Body of pancreas (tissue), 4 donors: ENCODE data around the gene CFAP299.

ENCODE experiments used
- POLR2A ChIP-seq, 3 donors: fragments of 450-650 bp; IDR thresholded peaks; one replicate each; pipeline ENCODE4 v1.6.1; 2016; ENCODE audit warnings: antibody characterized with exemption in 3 of 3, mild to moderate bottlenecking in 2 of 3
- TF ChIP-seq, protein P1 (sequence below), 7 experiments: fragments of 450-650 bp in 4 of 7; fragments of 200-600 bp in 3 of 7; sonication (generic) in 3 of 7; IDR thresholded peaks; one replicate each; pipeline ENCODE4 v1.5.1; 2016 to 2019; ENCODE audit warnings: antibody characterized with exemption in 7 of 7

DNA sequence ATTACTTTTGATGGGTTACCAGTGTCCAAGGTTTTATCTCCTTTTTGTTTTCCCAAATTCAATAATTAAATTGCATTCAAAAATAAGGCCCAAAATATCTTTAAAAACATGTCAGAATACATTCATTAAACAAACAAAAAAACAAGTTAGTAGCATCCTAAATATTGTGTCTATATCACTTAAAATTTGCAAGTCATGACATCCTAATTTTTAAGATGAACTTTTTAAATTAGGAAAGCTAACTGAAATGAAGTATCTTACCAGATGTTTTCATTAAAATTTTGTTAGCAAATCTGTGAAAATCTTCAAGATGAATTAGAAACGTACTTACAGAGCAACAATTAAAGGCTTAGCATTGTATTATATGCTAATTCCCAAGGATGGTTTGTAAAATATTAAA, 962 bp upstream of the CFAP299 start:
- TF ChIP-seq, protein P1, sequence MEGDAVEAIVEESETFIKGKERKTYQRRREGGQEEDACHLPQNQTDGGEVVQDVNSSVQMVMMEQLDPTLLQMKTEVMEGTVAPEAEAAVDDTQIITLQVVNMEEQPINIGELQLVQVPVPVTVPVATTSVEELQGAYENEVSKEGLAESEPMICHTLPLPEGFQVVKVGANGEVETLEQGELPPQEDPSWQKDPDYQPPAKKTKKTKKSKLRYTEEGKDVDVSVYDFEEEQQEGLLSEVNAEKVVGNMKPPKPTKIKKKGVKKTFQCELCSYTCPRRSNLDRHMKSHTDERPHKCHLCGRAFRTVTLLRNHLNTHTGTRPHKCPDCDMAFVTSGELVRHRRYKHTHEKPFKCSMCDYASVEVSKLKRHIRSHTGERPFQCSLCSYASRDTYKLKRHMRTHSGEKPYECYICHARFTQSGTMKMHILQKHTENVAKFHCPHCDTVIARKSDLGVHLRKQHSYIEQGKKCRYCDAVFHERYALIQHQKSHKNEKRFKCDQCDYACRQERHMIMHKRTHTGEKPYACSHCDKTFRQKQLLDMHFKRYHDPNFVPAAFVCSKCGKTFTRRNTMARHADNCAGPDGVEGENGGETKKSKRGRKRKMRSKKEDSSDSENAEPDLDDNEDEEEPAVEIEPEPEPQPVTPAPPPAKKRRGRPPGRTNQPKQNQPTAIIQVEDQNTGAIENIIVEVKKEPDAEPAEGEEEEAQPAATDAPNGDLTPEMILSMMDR (IDR thresholded peaks at IDR 0.05): no peak
- no peak for TF ChIP-seq POLR2A (IDR thresholded peaks at IDR 0.05)
